Measurements from ENCODE around the gene CDH13.

CDH13 gene

GRCh38 chr16:83343935-83344366, 717.2 kb downstream of the CDH13 start:
- no peak overlapping the region for H3K4me3 ChIP-seq (ENCODE audit: low read depth, low read length)
- TF ChIP-seq CTCF (IDR thresholded peaks at IDR 0.05; ENCODE audit: low read depth, low read length): no peak

- H3K4me3 ChIP-seq (ENCODE audit: low read depth, low read length): no peak overlapping the region
- TF ChIP-seq CTCF (IDR thresholded peaks at IDR 0.05; ENCODE audit: low read depth, low read length): no peak
Measured at GRCh38 chr16:83345846-83346640, 719.3 kb downstream of the CDH13 start.

GRCh38 chr16:83348991-83349390, 722.2 kb downstream of the CDH13 start:
- no peak overlapping the region for H3K4me3 ChIP-seq (ENCODE audit: low read depth, low read length)
- TF ChIP-seq CTCF (IDR thresholded peaks at IDR 0.05; ENCODE audit: low read depth, low read length): no peak

GRCh38 chr16:83350481-83350880, 723.7 kb downstream of the CDH13 start:
- TF ChIP-seq CTCF (IDR thresholded peaks at IDR 0.05; ENCODE audit: low read depth, low read length): no peak
- no peak overlapping the region for H3K4me3 ChIP-seq (ENCODE audit: low read depth, low read length)

GRCh38 chr16:83351846-83352245, 725.1 kb downstream of the CDH13 start:
- no peak overlapping the region for H3K4me3 ChIP-seq (ENCODE audit: low read depth, low read length)
- no peak for TF ChIP-seq CTCF (IDR thresholded peaks at IDR 0.05; ENCODE audit: low read depth, low read length)

- H3K4me3 ChIP-seq (ENCODE audit: low read depth, low read length): no peak overlapping the region
Measured at GRCh38 chr16:83353241-83353640, 726.5 kb downstream of the CDH13 start.

More at GRCh38 chr16:83353241-83353640, 726.5 kb downstream of the CDH13 start:
- no peak for TF ChIP-seq CTCF (IDR thresholded peaks at IDR 0.05; ENCODE audit: low read depth, low read length)
